Measurements from ENCODE around the gene TLK1. TPM values are rescaled to one million over a fixed set of nuclear protein-coding genes. Genes with fewer than 3 reads are reported as not detected.
"Not testable (repeated sequence)": the region's sequence is repeated elsewhere in the genome, so short reads cannot be mapped to it uniquely, and the experiment has no call there.

The TLK1 gene
- total RNA-seq, 1 experiment from 2014 or later: 19.1 TPM

GRCh38 chr2:171084128-171084527 lies 76.6 kb downstream of the TLK1 start:
- no peak for DNase-seq (ENCODE audit: low read depth)

- DNase-seq (ENCODE audit: low read depth): no peak
Observed at GRCh38 chr2:171083451-171083850, 77.2 kb downstream of the TLK1 start.

- no peak for DNase-seq (ENCODE audit: low read depth)
Observed at GRCh38 chr2:171081649-171082111, 79.0 kb downstream of the TLK1 start.

GRCh38 chr2:171080607-171081006 lies 80.1 kb downstream of the TLK1 start:
- no peak for DNase-seq (ENCODE audit: low read depth)

GRCh38 chr2:171076422-171076821 lies 84.3 kb downstream of the TLK1 start:
- DNase-seq (ENCODE audit: low read depth): not testable (repeated sequence)

- no peak for DNase-seq (ENCODE audit: low read depth)
Observed at GRCh38 chr2:171072164-171072563, 88.5 kb downstream of the TLK1 start.

GRCh38 chr2:171069286-171069956 lies 91.3 kb downstream of the TLK1 start:
- no peak for DNase-seq (ENCODE audit: low read depth)

GRCh38 chr2:171066110-171066509 lies 94.6 kb downstream of the TLK1 start:
- no peak for DNase-seq (ENCODE audit: low read depth)

GRCh38 chr2:171057575-171057974 lies 103.1 kb downstream of the TLK1 start:
- DNase-seq (ENCODE audit: low read depth): no peak

- DNase-seq (ENCODE audit: low read depth): no peak
Observed at GRCh38 chr2:171056307-171056706, 104.4 kb downstream of the TLK1 start.

GRCh38 chr2:171049691-171050090 lies 111.0 kb downstream of the TLK1 start:
- DNase-seq (ENCODE audit: low read depth): no peak

- peak; percentile 16 for DNase-seq (ENCODE audit: low read depth)
Observed at GRCh38 chr2:171046048-171046560, 114.6 kb downstream of the TLK1 start.

- DNase-seq (ENCODE audit: low read depth): no peak
Observed at GRCh38 chr2:171044416-171044815, 116.3 kb downstream of the TLK1 start.

- DNase-seq (ENCODE audit: low read depth): no peak
Observed at GRCh38 chr2:171042253-171042969, 118.3 kb downstream of the TLK1 start.

GRCh38 chr2:171036532-171036931 lies 124.2 kb downstream of the TLK1 start:
- no peak for DNase-seq (ENCODE audit: low read depth)

- peak; percentile 7 for DNase-seq (ENCODE audit: low read depth)
Observed at GRCh38 chr2:171034315-171034714, 126.4 kb downstream of the TLK1 start.

- DNase-seq (ENCODE audit: low read depth): no peak
Observed at GRCh38 chr2:171025214-171025613, 135.5 kb downstream of the TLK1 start.

GRCh38 chr2:171018522-171018921 lies 142.2 kb downstream of the TLK1 start:
- DNase-seq (ENCODE audit: low read depth): no peak

- DNase-seq (ENCODE audit: low read depth): no peak
Observed at GRCh38 chr2:171016125-171016524, 144.6 kb downstream of the TLK1 start.

GRCh38 chr2:171013851-171014250 lies 146.8 kb downstream of the TLK1 start:
- no peak for DNase-seq (ENCODE audit: low read depth)

- DNase-seq (ENCODE audit: low read depth): no peak
Observed at GRCh38 chr2:171009386-171009785, 151.3 kb downstream of the TLK1 start.

GRCh38 chr2:171008550-171009205 lies 152.0 kb downstream of the TLK1 start:
- DNase-seq (ENCODE audit: low read depth): no peak

- no peak for DNase-seq (ENCODE audit: low read depth)
Observed at GRCh38 chr2:171004833-171005232, 155.9 kb downstream of the TLK1 start.

Measured in M059J (cell line).